Stimulated activated CD4-positive, alpha-beta T cell treated with anti-CD3 and anti-CD28 coated beads, Interleukin-4, amount 100 ng/mL, for 24 hours (primary cell): ENCODE results near the gene PDE1A.

ENCODE experiments used
- DNase-seq: peaks from one replicate; pipeline ENCODE4 v3.0.0-alpha.2; 2020

The PDE1A gene

DNA sequence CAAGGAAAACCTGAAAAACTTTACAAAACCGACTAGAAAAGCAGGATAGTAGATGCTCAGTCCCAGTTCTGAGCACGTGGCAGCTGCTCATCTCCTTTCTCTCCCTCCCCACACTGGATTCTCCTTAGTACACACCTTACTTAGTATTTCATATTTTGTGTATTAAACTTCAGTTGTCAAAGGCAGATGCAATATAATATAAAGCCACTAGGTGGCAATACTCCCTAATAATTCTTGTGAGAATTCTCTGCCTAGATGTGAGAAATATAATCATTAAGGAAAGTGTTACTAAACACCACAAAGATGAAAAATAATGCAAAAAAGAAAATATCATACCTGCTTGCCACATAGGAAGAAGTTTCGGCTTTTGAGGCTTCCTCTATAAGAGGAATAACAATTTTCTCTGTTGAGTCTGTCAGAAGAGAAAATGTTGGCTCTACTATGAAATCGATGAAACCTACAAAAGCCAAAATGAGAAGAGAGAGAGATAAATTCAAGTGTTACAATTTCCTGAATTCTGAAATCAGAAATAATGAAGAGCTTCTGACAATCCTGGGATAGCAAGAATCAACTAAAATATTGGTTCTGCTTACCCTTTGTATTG is 240.6 kb downstream of the PDE1A start:
- DNase-seq, result no peak

DNA sequence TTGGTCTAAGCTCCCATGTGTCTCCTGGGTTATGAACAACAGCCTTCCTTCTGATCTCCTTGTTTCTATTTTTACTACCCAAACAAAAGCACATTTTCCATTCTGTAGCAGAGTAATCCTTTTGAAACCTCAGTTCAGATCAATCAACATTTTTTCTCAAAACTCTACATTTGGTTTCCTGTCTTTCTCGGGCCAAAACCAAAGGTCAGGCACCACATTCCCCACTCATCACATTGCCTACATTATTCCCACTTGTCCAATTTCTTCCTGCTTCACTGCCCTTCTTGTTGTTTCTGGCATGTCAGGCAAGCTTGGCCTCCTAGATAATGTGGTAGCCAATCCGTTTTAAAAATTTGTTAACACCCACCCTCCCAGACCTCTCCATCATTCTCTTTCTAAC is 244.4 kb downstream of the PDE1A start:
- DNase-seq, result no peak

DNA sequence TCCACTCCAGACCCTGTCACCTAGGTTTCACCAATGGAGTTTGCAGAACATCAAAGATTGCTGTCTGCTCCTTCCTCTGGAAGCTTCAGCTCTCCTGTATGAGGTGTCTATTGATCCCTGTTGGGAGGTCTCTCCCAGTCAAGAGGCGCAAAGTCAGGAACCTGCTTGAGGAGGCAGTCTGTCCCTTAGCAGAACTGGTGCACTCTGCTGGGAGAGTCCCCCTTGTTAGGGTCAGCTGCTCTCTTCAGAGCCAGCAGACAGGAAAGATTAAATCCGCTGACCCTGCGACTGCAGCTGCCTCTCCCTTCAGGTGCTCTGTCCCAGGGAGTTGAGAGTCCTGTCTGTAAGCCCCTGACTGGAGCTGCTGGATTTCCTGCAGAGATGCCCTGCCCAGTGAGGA is 245.5 kb downstream of the PDE1A start:
- no peak for DNase-seq

DNA sequence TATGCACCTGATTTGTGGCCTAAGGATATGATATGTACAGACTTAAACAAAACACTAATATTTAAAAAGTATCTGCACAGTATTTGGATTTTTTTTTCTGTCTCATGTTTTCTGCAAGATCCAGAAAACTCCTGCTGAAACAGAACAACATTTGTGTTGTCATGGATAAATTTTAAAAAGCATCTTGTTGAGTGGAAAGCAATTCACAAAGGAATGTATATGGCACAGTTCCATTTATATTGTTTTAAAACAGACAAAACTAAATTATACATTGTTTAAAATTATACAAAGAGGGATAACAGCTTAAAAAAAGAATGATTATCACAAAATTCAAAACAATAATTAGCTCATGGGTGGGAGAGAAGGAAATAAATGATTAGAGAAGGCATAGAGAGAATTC is 247.7 kb downstream of the PDE1A start:
- no peak for DNase-seq

DNA sequence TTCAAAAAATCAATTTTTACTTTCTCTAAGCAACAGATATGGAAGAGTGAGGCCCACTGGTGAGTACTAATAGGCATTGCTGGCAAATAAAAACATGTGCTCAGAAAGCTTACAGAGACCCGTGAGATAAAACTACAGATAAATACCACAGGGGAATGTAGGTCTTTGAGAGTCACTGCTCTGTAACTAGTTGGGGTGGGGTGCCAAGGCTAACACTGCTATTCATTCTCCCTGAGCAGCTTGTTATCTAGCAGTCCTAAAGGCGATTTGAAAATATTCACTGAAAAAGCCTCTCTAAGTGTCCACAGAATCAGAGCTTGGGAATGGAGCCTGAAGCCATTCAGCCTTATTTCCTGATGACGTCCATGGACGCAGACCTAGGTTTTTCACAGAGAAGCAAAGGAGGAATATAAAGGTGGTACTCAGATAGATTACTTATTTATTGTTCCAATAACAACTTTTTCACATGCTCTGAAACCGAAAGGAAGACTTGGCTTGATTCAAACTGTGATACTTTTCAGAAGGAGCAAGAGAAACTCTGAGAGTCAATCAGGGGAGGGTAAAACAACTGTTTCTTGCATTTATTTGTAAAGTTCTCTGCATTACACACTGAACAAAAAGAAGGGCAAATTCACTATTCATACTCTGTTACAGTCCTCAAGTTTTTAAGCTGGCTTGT is 252.8 kb downstream of the PDE1A start:
- no peak for DNase-seq

DNA sequence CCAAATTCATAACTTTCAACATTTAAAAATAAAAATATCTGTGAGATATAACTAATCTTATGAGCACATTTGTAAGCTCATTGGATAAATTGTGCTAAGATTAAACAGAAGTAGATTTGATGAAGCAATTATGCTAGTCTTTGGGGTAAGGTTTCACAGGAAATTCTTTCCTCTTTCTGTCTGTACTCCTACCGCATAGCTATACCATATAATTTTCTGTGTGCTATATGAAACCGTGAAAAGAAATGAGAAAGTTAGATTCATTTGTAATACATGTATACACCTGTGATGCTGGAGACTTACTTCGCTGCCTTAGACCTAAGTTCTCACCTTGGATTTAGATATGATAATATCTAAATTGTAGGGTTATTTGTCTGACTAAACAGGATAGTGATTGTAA is 256.5 kb downstream of the PDE1A start:
- DNase-seq, result no peak

DNA sequence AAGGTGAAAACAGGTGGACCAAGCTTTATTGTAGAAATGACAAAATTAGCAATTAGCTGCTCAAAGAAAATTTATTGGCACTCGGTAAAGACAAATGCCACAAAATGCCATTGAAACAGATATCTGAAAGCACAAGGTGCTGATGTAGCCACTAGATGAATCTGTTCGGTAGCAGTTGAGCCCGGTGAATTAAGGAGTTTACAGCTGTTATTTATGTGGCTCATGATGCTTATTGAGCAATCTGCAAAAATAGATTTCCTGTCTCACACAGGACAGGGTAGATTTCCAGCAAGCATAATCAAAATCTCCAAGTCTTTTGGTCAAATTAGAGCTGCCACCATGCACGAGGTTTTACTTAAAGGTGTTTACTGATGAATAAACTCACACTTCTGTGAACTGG is 259.0 kb downstream of the PDE1A start:
- DNase-seq, result no peak

DNA sequence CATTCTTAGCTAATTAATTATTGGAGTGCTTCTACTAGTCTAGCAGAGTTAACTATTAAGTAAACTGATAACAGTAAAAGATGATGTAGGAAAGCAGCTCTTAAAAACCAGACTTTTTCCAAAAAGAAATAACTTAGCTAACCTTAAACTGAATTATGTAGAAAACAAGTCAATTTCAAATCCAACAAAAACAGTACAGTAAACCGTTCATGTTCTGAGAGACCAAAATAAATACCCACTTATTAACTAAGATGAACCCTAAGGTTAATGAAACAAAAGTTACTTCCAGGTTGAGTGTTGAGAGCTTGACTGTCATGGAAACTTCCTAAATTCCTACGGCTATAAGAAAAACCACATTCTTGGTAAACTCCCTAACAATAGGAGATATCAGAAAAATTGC is 260.0 kb downstream of the PDE1A start:
- no peak for DNase-seq

DNA sequence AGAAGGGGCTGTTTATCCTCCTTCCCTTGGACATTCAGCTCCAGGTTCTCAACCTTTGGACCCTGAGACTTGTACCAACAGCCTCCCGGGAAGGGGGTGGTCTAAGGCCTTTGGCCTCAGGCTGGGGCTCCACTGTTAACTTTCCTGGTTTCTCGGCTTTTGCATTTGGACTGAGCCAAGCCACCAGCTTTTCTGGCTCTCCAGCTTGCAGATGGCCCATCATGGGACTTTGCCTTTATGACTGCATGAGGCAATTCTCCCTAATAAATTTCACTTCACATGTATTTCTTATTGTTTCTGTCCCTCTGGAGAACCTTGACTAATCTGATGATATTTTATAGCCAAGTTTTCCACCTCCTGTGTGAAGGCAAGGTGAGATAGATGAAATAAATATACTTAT is 260.4 kb downstream of the PDE1A start:
- DNase-seq, result no peak

DNA sequence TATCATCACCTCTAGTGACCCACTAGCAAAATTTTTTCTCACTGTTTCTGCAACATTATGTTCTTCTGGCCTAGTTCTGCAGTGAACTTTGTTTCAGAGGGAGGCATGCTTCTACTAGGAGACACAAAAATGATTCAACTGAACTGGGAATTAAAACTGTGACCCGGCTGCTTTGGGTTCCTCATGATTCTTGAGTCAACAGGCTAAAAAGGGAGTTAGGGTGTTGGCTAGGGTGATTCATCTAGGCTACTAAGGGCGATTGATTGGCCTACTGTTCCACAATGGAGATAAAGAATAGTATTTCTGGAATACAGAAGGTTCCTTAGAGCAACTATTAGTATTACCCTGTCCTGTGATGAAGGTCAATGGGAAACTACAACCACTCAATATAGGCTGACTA is 261.6 kb downstream of the PDE1A start:
- no peak for DNase-seq

DNA sequence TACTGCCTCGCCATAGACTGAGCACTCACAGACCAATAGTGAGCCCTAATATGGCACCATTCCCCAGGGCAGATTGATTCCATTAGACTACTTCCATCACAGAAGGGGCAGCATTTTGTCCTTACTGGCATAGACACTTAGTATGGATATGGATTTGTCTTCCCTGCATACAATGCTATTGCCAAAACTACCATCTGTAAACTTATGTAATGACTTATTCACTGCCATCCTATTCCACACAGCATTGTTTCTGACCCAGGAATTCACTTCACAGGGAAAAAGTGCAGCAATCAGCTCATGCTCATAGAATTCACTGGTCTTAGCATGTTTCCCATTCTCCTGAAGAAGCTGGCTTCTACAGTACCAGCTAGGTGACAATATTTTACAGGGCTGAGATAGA is 262.1 kb downstream of the PDE1A start:
- no peak for DNase-seq

DNA sequence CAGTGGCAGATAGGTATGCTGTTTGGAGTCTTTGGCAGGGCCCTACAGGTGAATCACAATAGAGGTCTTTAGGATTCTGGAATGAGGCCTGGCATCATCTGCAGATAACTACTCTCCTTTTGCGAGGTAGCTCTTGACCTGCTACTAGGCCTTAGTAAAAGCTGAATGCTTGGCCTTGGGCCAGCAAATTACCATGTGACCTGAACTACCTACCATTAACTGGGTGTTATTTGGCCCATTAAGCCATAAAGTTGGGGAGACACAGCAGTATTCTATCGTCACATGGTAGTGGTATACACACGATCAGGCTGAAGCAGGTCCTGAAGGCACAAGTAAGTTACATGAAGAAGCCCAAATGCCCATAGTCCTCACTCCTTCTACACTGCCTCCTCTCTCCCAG is 263.0 kb downstream of the PDE1A start:
- DNase-seq, result no peak

DNA sequence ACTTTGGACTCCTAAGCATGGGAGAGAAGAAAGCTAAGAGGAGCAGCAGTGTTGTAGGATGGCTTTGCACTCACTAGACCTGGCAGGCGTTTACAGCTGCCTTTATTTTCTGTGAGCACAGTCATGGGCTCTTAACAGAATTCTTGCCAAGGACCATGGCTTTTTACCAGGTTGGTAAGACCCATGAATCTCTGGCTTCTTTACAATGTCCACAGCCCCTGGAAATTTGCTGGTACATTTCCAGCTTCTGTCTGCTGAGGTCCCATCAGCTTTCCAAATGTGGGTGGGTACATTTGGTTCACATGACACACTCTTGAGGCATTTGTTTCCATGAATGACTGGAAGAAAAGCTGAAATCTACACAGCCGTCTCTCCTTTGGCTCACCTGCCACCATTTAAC is 278.5 kb downstream of the PDE1A start:
- no peak for DNase-seq

DNA sequence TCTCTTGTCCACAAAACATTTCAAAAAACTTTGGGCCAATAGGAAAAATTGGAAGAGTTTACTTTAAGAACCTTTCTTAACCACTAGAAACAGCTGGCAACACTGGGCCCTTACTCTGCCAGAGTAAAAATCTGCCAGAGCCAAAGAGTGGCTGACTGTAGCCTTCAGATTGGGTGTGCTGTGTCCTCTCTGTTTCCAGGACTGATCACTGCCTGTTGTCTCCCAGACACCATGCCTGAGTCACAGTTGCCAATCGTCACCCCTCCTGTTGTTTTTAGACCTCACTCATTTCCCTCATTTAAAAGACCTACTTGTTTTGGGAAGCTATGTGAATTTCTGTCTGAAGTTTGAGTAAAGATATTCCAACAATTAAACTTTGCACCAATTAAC is 282.1 kb downstream of the PDE1A start:
- DNase-seq, result no peak

DNA sequence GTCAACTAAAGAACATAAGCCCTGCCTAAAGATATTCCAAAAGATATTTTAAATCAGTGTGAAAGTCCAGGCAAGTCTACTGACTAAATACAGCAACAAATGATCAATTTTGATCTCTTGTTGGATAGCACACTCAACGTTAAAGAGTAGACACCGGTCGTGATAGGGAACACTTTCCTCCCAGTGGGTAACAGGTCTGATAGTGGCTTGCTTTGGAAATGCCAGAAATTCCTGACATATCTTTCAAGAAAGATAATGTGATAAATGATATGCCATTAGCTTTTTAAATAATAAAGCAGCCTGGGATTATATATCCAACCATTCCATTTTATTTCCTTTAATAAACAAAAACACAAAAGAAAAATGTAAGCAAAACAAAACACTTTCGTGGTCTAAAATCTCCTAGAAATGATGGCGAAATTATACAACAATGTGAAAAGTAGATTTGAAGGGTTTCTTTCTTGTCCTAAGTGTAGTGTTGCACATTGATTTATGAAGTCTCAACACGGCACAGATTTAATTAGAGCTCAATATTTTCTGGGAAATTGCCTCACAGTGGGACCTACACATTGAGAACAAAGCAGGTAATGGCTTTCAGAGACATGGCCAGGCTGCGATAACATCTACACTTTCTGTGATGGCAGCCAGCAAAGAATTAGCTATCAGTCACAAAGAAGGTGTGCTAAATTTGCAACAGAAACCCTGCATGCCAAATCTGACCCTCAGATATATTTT is 282.6 kb downstream of the PDE1A start:
- DNase-seq, result no peak

DNA sequence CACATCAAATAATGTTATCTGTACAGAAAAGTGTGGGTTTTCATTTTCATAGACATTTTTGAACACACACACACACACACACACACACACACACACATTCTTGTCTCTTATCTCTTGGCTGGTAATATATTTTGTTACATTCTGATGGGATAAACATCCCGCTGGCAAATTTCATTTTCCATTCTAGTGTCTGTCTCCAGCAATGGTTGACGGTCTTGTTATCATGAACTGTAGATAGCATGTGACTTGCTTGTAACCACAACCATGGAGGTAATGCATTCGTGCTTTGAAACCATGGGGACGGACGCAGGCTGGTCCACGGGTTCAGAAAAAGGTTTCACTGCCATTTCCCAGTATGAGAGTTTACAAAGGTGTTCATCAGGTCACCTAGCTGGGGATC is 284.8 kb downstream of the PDE1A start:
- DNase-seq, result no peak

DNA sequence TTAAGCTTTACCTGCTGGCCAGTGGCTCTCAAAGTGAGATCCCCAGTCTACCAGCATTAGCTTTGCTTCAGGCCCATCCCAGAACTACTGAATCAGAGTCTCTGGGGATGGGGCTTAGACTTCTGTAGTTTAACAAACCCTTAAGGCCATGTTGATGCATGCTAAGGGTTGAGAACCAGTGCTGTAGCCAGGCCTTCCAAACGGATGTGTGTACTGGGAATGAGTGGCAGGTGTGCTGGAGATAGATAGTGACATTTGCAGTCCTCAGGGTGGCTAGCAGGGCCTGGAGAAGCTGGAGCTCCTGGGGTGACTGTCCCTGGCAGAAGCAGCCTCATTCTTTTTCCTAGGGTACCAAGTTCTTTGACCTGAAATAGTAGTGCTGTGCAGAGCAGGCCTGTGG is 292.6 kb downstream of the PDE1A start:
- DNase-seq, result no peak

DNA sequence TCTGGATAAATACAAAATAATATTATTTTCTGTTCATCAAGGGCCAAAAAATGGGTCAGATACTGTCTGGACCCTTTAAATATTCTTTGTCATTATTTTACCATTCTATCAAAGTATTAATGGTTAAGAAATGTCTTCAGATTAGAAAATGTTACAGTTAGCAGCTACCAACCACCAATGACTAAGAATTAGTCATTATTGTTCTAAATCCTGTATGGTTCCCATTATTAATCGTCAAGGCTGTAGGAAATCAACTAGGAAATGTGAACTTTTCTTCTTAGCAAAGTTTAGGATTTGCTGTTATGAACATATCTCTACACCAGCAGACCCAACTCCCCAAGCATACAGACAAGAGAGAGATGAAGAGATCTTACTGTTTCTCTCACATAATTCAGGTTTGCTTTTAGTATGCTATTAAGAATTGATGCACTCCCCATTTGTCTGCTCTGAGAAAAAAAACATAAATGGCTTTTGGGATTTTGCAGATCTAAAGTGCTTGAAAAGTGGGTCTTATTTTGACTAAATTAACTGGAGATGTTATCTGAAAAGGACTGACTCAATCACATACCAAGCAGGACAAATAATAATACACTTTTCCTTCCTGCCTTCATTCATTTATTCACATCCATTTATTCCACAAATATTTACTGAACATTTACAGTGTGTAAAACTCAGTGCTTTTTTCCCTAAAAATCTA is 293.5 kb downstream of the PDE1A start:
- DNase-seq, result no peak

DNA sequence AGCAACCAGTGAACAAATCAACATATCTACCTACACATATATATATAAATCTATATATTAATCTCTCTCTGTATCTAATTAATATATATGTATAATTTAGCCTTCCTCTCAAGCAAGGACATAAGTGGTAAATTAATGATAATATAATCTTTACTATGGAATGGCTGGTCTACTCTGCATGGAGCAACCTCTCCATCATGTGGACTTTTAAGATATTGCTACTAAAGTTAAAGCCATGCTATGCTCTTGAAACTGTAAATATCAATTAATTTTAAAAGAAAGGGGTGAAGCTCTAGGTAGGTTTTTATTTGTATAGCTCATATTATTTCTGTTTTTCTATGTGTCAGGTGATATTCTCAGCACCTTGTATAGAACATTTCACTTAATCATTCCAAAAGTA is 294.2 kb downstream of the PDE1A start:
- no peak for DNase-seq

DNA sequence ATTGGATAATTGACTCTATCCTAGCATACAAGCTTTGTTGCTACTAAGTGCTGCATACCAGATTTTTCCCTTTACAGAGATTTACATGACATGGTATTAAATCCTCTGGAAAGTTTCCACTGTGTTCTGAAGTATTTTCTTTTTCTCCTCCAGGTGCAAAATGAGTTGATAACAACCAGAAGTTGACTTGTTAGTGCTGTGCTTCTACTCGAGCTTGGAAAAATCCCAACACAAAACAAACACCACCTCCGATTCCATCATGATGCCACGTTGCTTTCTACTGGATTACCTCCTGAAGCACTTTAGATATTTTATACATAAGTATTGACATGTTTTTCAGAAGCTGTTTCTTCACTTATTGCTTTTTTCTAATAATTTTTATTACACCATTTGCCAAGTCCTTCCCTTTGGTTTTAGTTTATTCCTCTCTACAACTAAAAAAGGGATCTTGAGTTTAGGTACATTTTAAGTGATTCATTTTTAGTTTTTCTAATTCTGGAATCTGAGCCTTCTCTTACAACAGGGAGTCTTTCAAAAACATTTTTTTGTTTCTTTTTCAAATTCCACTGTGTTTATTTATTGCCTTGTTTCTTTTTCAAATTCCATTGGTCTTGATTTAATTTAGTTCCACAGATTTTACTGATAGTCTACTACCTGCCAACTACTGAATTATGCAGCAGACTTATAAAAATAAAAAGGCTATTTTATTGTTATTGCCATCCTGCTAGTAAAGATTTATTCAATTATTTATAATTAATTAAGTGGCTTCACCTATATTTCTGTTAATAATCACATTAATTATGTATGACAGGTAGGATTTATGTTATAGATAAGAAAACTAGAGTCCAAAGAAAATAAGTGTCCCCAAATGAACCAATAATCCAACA is 297.8 kb downstream of the PDE1A start:
- DNase-seq, result no peak

DNA sequence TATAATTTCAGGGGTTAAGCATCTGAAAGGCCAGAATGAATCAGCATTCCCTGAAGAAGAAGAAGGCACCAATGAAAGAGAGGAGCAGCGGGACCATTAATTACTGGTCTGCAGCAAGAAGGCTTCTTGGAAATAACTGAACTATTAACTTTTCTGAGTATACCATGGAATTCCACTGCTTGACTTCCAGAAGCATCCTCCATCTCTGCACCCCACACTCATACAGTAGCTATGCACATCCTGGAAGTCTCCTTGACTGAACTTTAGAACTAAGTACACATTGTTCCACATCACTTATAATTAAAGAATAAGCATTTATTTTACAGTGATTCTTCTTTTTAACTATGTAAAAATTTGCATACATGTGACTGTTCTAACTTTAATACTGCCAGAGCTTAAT is 309.6 kb downstream of the PDE1A start:
- DNase-seq, result no peak

DNA sequence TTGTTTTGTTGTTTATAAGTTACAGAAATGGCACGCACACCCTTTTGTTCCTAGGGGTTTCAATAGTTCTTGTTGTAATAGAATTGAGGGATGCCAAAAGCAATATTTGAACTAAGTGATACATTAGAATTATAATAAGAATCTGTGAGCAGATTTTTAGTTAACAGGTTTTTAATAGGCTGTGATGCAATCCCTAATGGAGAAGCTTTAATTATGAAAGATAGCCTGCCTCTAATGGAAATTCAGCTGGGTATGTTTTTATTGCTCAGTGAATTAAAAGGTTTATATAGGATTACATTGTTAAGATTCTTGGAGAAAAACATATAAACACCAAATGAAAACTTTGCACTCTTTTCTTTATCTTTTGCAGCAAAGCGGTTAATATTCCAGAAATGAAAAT is 310.1 kb downstream of the PDE1A start:
- DNase-seq, result no peak

DNA sequence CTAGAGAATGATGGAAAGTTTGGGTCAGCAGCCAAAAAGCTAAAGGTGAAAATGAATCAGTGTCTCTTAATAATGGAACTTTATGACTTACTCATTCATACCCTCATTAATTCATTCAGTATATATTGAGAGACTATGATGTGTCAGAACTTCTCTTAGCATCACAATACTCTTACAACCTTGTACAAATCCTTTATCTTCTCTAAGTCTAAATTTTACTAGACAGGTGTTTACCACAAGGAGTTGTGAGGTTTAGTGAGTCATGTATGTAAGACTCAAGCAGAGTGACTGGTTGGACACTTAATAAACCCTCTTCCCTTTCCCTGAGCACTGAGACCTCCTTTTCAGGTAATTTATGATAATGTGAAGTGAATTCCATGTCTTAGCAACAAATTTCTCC is 311.6 kb downstream of the PDE1A start:
- DNase-seq, result no peak
